MM.1S (cell line): Measurements from ENCODE around the gene ID2.

ENCODE experiments used
- DNase-seq: peaks from one replicate; pipeline ENCODE4 v3.0.0-alpha.2; 2015
- H2AFZ ChIP-seq: fragments of 300-600 bp; sonication (generic); 2 replicates; pipeline ENCODE4 v1.6.0; 2016; ENCODE audit warnings: antibody characterized with exemption, low read length
- H3F3A ChIP-seq: fragments of 300-600 bp; sonication (generic); 2 replicates; pipeline ENCODE4 v1.6.1; 2016; ENCODE audit warnings: mild to moderate bottlenecking, antibody characterized with exemption, low read length, moderate library complexity, mixed read lengths; ENCODE audit not compliant: insufficient read depth
- H3K27ac ChIP-seq: fragments of 300-600 bp; sonication (generic); 2 replicates; pipeline ENCODE4 v1.5.1; 2016; ENCODE audit warnings: mild to moderate bottlenecking, low read length
- H3K27me3 ChIP-seq: fragments of 300-600 bp; sonication (generic); replicated peaks from 2 replicates; pipeline ENCODE4 v1.6.0; 2016; ENCODE audit warnings: low read length; ENCODE audit not compliant: insufficient read depth
- H3K36me3 ChIP-seq: fragments of 300-600 bp; sonication (generic); replicated peaks from 2 replicates; pipeline ENCODE4 v1.6.1; 2016; ENCODE audit warnings: mild to moderate bottlenecking, low read length, mixed read lengths; ENCODE audit not compliant: insufficient read depth
- H3K4me1 ChIP-seq: fragments of 300-600 bp; sonication (generic); 2 replicates; pipeline ENCODE4 v1.6.1; 2016; ENCODE audit warnings: low read length, mixed read lengths
- H3K4me2 ChIP-seq: fragments of 300-600 bp; sonication (generic); 2 replicates; pipeline ENCODE4 v1.6.0; 2016; ENCODE audit warnings: low read depth, low read length
- H3K4me3 ChIP-seq: fragments of 300-600 bp; sonication (generic); 2 replicates; pipeline ENCODE4 v1.5.1; 2016; ENCODE audit warnings: low read length, mixed read lengths
- H3K79me2 ChIP-seq: fragments of 300-600 bp; sonication (generic); 2 replicates; pipeline ENCODE4 v1.6.1; 2016; ENCODE audit warnings: mixed run types, low read length, mixed read lengths
- H3K9ac ChIP-seq: fragments of 300-600 bp; sonication (generic); 2 replicates; pipeline ENCODE4 v1.6.1; 2016; ENCODE audit warnings: low read length, mixed read lengths
- H3K9me2 ChIP-seq: fragments of 300-600 bp; sonication (generic); replicated peaks from 2 replicates; pipeline ENCODE4 v1.6.1; 2016; ENCODE audit warnings: mild to moderate bottlenecking, low read length, mixed read lengths; ENCODE audit not compliant: insufficient read depth
- H3K9me3 ChIP-seq: fragments of 300-600 bp; sonication (generic); replicated peaks from 2 replicates; pipeline ENCODE4 v1.6.1; 2016; ENCODE audit warnings: mild to moderate bottlenecking, low read length, mixed read lengths; ENCODE audit not compliant: insufficient read depth
- H4K20me1 ChIP-seq: fragments of 300-600 bp; sonication (generic); 2 replicates; pipeline ENCODE4 v1.6.1; 2016; ENCODE audit warnings: mild to moderate bottlenecking, low read length, moderate library complexity, mixed read lengths; ENCODE audit not compliant: insufficient read depth
- CTCF ChIP-seq: fragments of 300-600 bp; sonication (generic); IDR thresholded peaks from 2 replicates; pipeline ENCODE4 v1.5.1; 2016; ENCODE audit warnings: antibody characterized with exemption, low read length, mixed read lengths
- EZH2 ChIP-seq: fragments of 300-600 bp; sonication (generic); optimal IDR thresholded peaks from 2 replicates; pipeline ENCODE3; 2017; ENCODE audit warnings: low read depth, mild to moderate bottlenecking, antibody characterized with exemption, low read length, mixed read lengths
- EZH2phosphoT487 ChIP-seq: fragments of 300-600 bp; sonication (generic); IDR thresholded peaks from 2 replicates; pipeline ENCODE4 v1.6.1; 2018; ENCODE audit warnings: antibody characterized with exemption, low read length

Gene ID2

GRCh38 chr2:8701681-8702379 lies 20.0 kb downstream of the ID2 start:
- Histone ChIP-seq H3K27ac (no peak overlapping the region), H3K9me3 (no peaks in the 10 kb centered on the region), H3K9ac (no peak overlapping the region), H4K20me1 (no peaks in the 10 kb centered on the region), H3K36me3 (no peaks in the 10 kb centered on the region), H3K4me3 (no peak overlapping the region), H2AFZ (no peak overlapping the region), H3K27me3 (no peaks in the 10 kb centered on the region), H3K9me2 (no peaks in the 10 kb centered on the region), H3F3A (no peaks in the 10 kb centered on the region), H3K4me2 (no peak overlapping the region), H3K79me2 (no peaks in the 10 kb centered on the region), H3K4me1 (no peaks in the 10 kb centered on the region)
- DNase-seq, result no peak
- TF ChIP-seq EZH2phosphoT487, result no peak
- no peak for TF ChIP-seq EZH2
- no peak for TF ChIP-seq CTCF

DNA sequence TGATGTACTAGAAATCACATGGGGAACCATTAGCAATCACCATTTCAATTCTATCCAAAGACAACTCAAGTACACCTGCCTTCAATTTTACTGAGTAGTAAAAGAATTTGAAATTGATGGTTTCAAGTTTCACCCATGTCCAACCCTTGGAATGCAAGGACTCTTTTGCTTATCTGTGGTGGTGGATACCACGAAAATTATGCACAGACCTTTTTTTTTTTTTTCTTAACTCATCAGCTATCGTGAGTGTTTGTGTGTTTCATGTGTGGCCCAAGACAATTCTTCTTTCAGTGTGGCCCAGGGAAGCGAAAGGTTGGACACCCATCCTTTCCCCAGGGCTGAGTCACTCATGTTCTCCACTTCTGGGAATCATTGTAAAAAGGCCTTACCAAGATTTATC lies 23.1 kb downstream of the ID2 start:
- Histone ChIP-seq H4K20me1 (no peaks in the 10 kb centered on the region), H3F3A (no peaks in the 10 kb centered on the region), H3K79me2 (no peaks in the 10 kb centered on the region), H3K36me3 (no peaks in the 10 kb centered on the region), H3K9me3 (no peaks in the 10 kb centered on the region), H3K9ac (no peak overlapping the region), H3K4me3 (no peak overlapping the region), H2AFZ (no peak overlapping the region), H3K4me1 (no peaks in the 10 kb centered on the region), H3K27ac (no peak overlapping the region), H3K4me2 (no peak overlapping the region), H3K27me3 (no peaks in the 10 kb centered on the region), H3K9me2 (no peaks in the 10 kb centered on the region)
- TF ChIP-seq CTCF (no peak), EZH2 (no peak), EZH2phosphoT487 (no peak)
- no peak for DNase-seq

DNA sequence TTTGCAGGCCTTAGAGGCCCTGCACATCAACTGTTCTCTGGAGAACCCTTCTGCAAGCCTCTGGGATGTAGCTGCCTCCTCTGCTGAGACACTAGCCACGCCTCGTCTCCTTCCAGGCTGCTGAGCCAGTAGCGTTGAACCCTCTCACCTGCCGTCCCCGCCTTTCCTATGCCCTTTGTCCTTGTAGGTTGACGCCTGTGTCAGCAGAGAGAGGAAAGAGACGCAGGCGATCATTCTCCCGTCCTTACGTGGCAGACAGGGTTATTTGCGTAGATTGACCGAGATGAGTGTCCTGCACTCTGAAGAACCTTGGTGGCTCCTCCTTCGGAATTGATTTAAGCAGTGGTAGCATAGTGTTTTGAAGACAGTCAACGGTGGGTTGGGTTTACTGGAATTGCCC lies 27.8 kb downstream of the ID2 start:
- Histone ChIP-seq H3K9me3 (no peaks in the 10 kb centered on the region), H3K9ac (no peak overlapping the region), H3K79me2 (no peaks in the 10 kb centered on the region), H3K9me2 (no peaks in the 10 kb centered on the region), H3K4me3 (no peak overlapping the region), H3K27me3 (no peaks in the 10 kb centered on the region), H3K27ac (no peak overlapping the region), H3K4me1 (no peaks in the 10 kb centered on the region), H3K36me3 (no peaks in the 10 kb centered on the region), H3K4me2 (no peak overlapping the region), H2AFZ (no peak overlapping the region), H3F3A (no peaks in the 10 kb centered on the region), H4K20me1 (no peaks in the 10 kb centered on the region)
- DNase-seq, result no peak
- TF ChIP-seq CTCF, result no peak
- TF ChIP-seq EZH2, result no peak
- TF ChIP-seq EZH2phosphoT487, result no peak
